NB4 (cell line): Measurements from ENCODE around the gene PLA2G4A.
A peak's percentile ranks its signal among the peaks of the same experiment; 100 is the strongest.

Experiments
- DNase-seq: peaks from one replicate; pipeline ENCODE4 v3.0.0; 2010; ENCODE audit warnings: low read depth
- H3K4me3 ChIP-seq: one replicate; pipeline ENCODE4 v1.5.1; 2011; ENCODE audit warnings: mild to moderate bottlenecking, low read depth, low read length, moderate library complexity
- CTCF ChIP-seq: IDR thresholded peaks from one replicate; pipeline ENCODE4 v1.5.1; 2012; ENCODE audit warnings: low read depth, low read length
- MAX ChIP-seq: IDR thresholded peaks from 2 replicates; pipeline ENCODE4 v1.6.1; 2011; ENCODE audit warnings: low read depth, low read length
- MYC ChIP-seq: IDR thresholded peaks from 2 replicates; pipeline ENCODE4 v1.6.1; 2011; ENCODE audit warnings: low read depth, low read length
- POLR2A ChIP-seq: IDR thresholded peaks from 2 replicates; pipeline ENCODE4 v1.6.1; 2011; ENCODE audit warnings: mild to moderate bottlenecking; ENCODE audit not compliant: insufficient read length; ENCODE audit errors: extremely low read depth

PLA2G4A gene

GRCh38 chr1:187001198-187001889 lies 172.6 kb downstream of the PLA2G4A start:
- H3K4me3 ChIP-seq: no peak overlapping the region
- TF ChIP-seq MAX (peak; percentile 39; the same call in 1 of the 2 replicates), CTCF (no peak), POLR2A (no peak)
- DNase-seq: peak; percentile 8

GRCh38 chr1:187003353-187003752 lies 174.6 kb downstream of the PLA2G4A start:
- no peak for DNase-seq
- TF ChIP-seq CTCF (no peak), MAX (no peak), MYC (no peak), POLR2A (no peak)
- H3K4me3 ChIP-seq: no peak overlapping the region

GRCh38 chr1:187006896-187007295 lies 178.1 kb downstream of the PLA2G4A start:
- TF ChIP-seq MYC (no peak), MAX (no peak), POLR2A (no peak), CTCF (no peak)
- no peak for DNase-seq
- no peak overlapping the region for H3K4me3 ChIP-seq

- H3K4me3 ChIP-seq: no peak overlapping the region
- TF ChIP-seq MAX (no peak), POLR2A (no peak), MYC (no peak), CTCF (no peak)
- DNase-seq: no peak
Measured at GRCh38 chr1:187009320-187009719, 180.6 kb downstream of the PLA2G4A start.

- TF ChIP-seq CTCF (no peak), MAX (no peak), POLR2A (no peak), MYC (no peak)
- no peak for DNase-seq
Measured at GRCh38 chr1:187010571-187011309, 182.0 kb downstream of the PLA2G4A start.

More at GRCh38 chr1:187010571-187011309, 182.0 kb downstream of the PLA2G4A start:
- H3K4me3 ChIP-seq: no peak overlapping the region
